Measurements from ENCODE around the gene PDGFD.

DNA sequence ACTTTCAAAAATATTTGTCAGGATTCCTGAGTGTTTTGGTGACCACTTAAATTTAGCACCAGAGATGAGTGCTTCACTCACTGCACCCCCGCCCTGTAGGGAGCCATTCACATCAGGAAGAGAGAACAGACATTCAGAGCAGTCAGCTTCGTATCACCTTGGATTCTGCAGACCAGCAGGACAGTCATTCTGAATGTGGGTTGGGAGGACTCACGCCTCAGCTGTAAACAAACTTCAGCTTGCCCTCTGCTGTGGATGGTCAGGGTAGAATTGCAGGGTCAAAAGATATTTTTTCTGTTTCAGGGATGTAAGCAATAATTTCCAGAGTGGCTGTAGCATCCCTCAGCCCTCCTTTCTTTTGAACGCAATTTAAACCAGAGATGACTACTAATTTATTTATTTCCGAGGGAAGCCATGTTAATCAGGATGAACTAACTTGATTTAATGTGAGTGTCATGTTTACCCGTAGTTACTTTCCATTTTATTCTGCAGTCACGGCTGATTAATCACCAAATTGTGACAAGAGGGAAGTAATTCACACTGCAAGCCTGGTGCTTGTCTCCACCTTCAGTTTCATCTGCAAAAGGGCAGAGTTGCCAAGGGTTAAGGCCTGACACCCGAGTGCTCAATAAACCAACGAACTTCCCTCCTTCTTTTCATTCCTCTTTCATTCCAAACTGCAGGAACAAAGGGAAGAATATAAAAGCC, 301.7 kb downstream of the PDGFD start:
- TF ChIP-seq, protein P1, sequence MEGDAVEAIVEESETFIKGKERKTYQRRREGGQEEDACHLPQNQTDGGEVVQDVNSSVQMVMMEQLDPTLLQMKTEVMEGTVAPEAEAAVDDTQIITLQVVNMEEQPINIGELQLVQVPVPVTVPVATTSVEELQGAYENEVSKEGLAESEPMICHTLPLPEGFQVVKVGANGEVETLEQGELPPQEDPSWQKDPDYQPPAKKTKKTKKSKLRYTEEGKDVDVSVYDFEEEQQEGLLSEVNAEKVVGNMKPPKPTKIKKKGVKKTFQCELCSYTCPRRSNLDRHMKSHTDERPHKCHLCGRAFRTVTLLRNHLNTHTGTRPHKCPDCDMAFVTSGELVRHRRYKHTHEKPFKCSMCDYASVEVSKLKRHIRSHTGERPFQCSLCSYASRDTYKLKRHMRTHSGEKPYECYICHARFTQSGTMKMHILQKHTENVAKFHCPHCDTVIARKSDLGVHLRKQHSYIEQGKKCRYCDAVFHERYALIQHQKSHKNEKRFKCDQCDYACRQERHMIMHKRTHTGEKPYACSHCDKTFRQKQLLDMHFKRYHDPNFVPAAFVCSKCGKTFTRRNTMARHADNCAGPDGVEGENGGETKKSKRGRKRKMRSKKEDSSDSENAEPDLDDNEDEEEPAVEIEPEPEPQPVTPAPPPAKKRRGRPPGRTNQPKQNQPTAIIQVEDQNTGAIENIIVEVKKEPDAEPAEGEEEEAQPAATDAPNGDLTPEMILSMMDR (IDR thresholded peaks at IDR 0.05), result no peak
- TF ChIP-seq EP300 (IDR thresholded peaks at IDR 0.05) (no peak), POLR2A (IDR thresholded peaks at IDR 0.05) (no peak)

All from tibial nerve (tissue), 4 donors.